ENCODE results near the gene ALKBH6. TPM values are rescaled to one million over a fixed set of nuclear protein-coding genes. Genes with fewer than 3 reads are reported as not detected.

Gene ALKBH6
- total RNA-seq, 1 experiment from 2014 or later = 28.2 TPM

DNA sequence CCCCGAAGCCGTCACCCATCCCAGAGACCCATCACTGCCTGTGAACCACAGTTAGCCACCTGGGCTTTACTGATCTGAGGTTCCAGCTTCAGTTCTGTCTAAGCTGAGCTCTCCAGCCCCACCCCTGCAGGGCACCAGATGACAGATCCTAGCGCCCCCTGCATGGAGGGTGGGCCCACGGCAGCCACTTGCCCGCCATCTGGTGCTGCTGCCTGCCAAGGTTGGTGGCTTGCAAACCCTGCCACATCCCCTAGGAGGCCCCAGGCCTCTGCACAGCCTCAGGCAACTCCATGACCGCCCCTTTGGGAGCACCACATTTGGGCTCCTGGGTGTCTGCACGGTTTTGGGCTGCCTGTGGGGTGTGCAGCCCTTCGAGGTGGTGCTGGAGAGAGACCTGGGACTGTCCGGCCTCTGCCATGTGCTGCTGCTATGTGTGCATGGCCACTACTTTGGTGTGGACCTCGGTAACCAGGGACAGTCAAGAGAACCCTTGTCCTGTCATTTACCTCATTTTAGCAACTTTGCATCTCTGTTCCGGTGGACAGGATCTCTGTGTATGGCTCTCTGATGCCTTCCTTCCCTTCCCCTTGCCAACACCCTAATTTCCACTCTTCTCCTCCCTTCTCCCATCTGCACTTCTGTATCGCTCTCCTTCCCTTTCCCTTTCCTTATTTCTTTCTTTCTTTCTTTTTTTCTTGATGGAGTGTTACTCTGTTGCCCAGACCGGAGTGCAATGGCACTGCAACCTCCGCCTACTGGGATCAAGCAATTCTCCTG, 36.4 kb downstream of the ALKBH6 start:
- in situ Hi-C loops (cut with HindIII; ENCODE audit: low sequenced_read_pairs) = no loop called here
- peak; percentile 59 for DNase-seq (ENCODE audit: low spot score)

DNA sequence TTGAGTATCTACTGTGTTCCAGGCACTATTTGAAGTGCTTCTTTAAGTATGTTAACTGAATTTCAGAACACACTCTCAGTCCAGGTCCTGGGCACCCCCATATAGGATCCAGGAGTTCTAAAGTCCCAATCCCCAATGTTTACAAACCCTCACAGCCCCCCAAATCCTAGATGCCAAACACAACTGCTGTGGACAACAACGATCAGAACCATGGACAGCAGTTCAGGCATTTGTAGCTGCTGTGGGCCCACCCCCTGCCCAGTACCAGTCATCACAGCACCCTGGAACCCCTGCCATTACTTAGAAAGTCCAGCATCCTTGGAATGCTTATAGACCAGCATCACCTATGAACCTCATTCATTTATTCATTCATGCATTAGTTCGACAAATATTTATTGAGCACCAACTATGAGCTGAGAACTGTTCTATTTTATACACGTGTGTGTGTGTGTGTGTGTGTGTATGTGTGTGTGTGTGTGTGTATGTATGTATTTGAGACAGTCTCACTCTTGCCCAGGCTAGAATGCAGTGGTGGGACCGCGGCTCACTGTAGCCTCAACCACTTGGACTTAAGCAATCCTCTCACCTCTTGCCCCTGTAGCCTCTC, 38.3 kb downstream of the ALKBH6 start:
- in situ Hi-C loops (cut with HindIII; ENCODE audit: low sequenced_read_pairs) = no loop called here
- no peak for DNase-seq (ENCODE audit: low spot score)

DNA sequence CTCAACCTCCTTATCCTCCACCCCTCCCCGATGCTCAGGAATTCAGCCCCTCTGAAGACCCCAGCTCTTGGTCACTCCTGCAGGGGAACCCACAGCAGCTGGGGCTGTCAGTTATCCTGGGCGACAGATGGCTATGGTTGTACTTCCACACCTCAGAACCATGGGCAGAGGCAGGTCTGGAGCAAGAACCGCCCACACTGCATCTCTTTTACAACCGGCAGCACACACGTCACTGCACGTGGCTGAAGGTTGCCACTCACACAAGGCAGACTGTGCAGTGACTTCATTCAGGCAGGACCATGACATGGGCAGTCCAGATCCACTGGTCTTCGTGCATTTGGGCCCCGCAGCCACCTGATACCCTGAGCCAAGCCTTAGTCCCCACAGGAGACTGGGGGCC, 40.5 kb downstream of the ALKBH6 start:
- in situ Hi-C loops (cut with HindIII; ENCODE audit: low sequenced_read_pairs) = no loop called here
- DNase-seq (ENCODE audit: low spot score) = no peak

GRCh38 chr19:35966771-35967170, 47.2 kb downstream of the ALKBH6 start:
- DNase-seq (ENCODE audit: low spot score) = no peak
- in situ Hi-C loops (cut with HindIII; ENCODE audit: low sequenced_read_pairs) = no loop called here

DNA sequence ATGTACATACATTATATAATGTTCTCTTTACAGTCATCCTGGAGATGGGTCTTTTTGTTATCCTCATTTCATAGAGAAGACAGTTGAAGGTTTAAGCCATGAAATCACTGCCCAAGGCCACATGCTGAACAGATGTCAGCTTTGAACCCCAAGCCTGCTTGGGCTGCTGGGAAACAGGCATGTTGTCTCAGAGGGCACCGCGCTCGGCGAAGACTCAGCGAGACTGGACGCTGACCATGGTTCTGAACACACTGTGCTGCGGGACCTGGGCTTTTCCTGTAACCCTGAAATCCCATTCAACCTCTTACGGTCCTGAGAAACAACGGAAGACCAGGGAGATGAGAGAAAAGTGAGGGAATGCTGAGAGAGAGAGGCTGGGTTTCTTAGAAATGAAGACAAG, 50.5 kb downstream of the ALKBH6 start:
- in situ Hi-C loops (cut with HindIII; ENCODE audit: low sequenced_read_pairs) = no loop called here
- DNase-seq (ENCODE audit: low spot score) = no peak

DNA sequence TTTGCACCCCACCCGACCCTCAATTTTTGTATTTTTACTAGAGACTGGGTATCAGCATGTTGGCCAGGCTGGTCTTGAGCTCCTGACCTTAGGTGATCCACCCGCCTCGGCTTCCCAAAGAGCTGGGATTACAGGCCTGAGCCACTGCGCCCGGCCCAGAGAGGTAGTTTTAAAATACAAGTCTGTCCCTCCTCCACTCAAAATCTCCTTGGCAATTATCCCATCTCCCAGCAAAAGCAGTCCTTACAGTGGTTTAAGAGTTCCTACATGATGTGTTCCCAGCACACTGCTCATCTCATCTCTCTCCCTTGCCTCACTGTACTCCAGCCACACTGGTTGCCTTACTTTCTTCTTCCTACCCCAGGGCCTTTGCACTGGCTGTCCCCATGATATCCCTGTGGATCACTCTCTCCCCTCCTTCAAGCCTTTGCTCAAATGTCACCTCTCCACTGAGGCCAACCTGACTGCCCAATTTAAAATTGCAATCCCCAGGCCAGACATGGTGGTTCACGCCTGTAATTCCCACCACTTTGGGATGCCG, 53.5 kb downstream of the ALKBH6 start:
- DNase-seq (ENCODE audit: low spot score) = no peak
- in situ Hi-C loops (cut with HindIII; ENCODE audit: low sequenced_read_pairs) = no loop called here

GRCh38 chr19:35959968-35960320, 54.1 kb downstream of the ALKBH6 start:
- no peak for DNase-seq (ENCODE audit: low spot score)
- in situ Hi-C loops (cut with HindIII; ENCODE audit: low sequenced_read_pairs) = no loop called here

Other genes with a start within 250 kb of the ALKBH6 start
- gene ARHGAP33, start 238.6 kb downstream of the ALKBH6 start, total RNA-seq (2014; rRNA removed; shearing (Covaris generic)) = 1.7 and 4.6 TPM in 2 replicates
- not detected in 2 replicates for gene PRODH2, start 201.4 kb downstream of the ALKBH6 start, total RNA-seq (2014; rRNA removed; shearing (Covaris generic))
- 0.18 TPM in 1 of 2 replicates, not detected in the other for gene NPHS1, start 161.7 kb downstream of the ALKBH6 start, total RNA-seq (2014; rRNA removed; shearing (Covaris generic))
- gene KIRREL2, start 157.3 kb downstream of the ALKBH6 start, total RNA-seq (2014; rRNA removed; shearing (Covaris generic)) = 3.0 and 5.2 TPM in 2 replicates
- 121 and 133 TPM in 2 replicates for gene APLP1, start 145.6 kb downstream of the ALKBH6 start, total RNA-seq (2014; rRNA removed; shearing (Covaris generic))
- gene NFKBID, start 113.7 kb downstream of the ALKBH6 start, total RNA-seq (2014; rRNA removed; shearing (Covaris generic)) = 4.1 and 8.4 TPM in 2 replicates
- gene HCST, start 111.7 kb downstream of the ALKBH6 start, total RNA-seq (2014; rRNA removed; shearing (Covaris generic)) = not detected in 2 replicates
- 7.3 TPM in 1 of 2 replicates, not detected in the other for gene TYROBP, start 105.9 kb downstream of the ALKBH6 start, total RNA-seq (2014; rRNA removed; shearing (Covaris generic))
- gene LRFN3, start 77.8 kb downstream of the ALKBH6 start, total RNA-seq (2014; rRNA removed; shearing (Covaris generic)) = 6.2 and 15.8 TPM in 2 replicates
- 41.7 and 46.9 TPM in 2 replicates for gene SDHAF1, start 19.0 kb downstream of the ALKBH6 start, total RNA-seq (2014; rRNA removed; shearing (Covaris generic))
- gene SYNE4, start 5.4 kb downstream of the ALKBH6 start, total RNA-seq (2014; rRNA removed; shearing (Covaris generic)) = 0.37 and 1.1 TPM in 2 replicates
- gene CLIP3, start 18.7 kb upstream of the ALKBH6 start, total RNA-seq (2014; rRNA removed; shearing (Covaris generic)) = 0.37 TPM in 1 of 2 replicates, not detected in the other
- 0.37 and 5.2 TPM in 2 replicates for gene THAP8, start 40.1 kb upstream of the ALKBH6 start, total RNA-seq (2014; rRNA removed; shearing (Covaris generic))
- 9.7 and 12.9 TPM in 2 replicates for gene WDR62, start 40.7 kb upstream of the ALKBH6 start, total RNA-seq (2014; rRNA removed; shearing (Covaris generic))
- not detected in 2 replicates for gene OVOL3, start 96.9 kb upstream of the ALKBH6 start, total RNA-seq (2014; rRNA removed; shearing (Covaris generic))
- gene POLR2I, start 100.7 kb upstream of the ALKBH6 start, total RNA-seq (2014; rRNA removed; shearing (Covaris generic)) = 120 and 122 TPM in 2 replicates
- 314 and 477 TPM in 2 replicates for gene TBCB, start 101.3 kb upstream of the ALKBH6 start, total RNA-seq (2014; rRNA removed; shearing (Covaris generic))
- gene CAPNS1, start 125.9 kb upstream of the ALKBH6 start, total RNA-seq (2014; rRNA removed; shearing (Covaris generic)) = 266 and 370 TPM in 2 replicates
- gene COX7A1, start 138.2 kb upstream of the ALKBH6 start, total RNA-seq (2014; rRNA removed; shearing (Covaris generic)) = not detected in 2 replicates
- gene ZNF565, start 200.5 kb upstream of the ALKBH6 start, total RNA-seq (2014; rRNA removed; shearing (Covaris generic)) = 0.74 and 3.5 TPM in 2 replicates
- 35.3 and 84.9 TPM in 2 replicates for gene ZNF146, start 200.9 kb upstream of the ALKBH6 start, total RNA-seq (2014; rRNA removed; shearing (Covaris generic))

All from G401 (cell line).